B cell (primary cell): ENCODE data around the gene SYT14. TPM values are rescaled to one million over a fixed set of nuclear protein-coding genes. Genes with fewer than 3 reads are reported as not detected.

Experiments
- ATAC-seq: fragments of 200-7000 bp; cut with Tn5 transposase; one replicate; pipeline ENCODE4 v1.10.0; 2021; ENCODE audit warnings: low read depth, mild to moderate bottlenecking, moderate number of reproducible peaks, moderate library complexity
- CTCF ChIA-PET: fragments of 350-600 bp; sonication (Branson Sonifier 250); formaldehyde crosslinking; loops from one replicate; lab custom pipeline; 2021; ENCODE audit warnings: antibody characterized with exemption, inconsistent platforms; lab: Charles Lee
- POLR2A ChIA-PET: fragments of 350-600 bp; sonication (Branson Sonifier 250); formaldehyde crosslinking; loops from one replicate; lab custom pipeline; 2021; ENCODE audit warnings: antibody characterized with exemption; lab: Charles Lee
- DNase-seq: peaks from one replicate; pipeline ENCODE4 v3.0.0; 2013
- H2AFZ ChIP-seq: 2 replicates; pipeline ENCODE4 v1.6.1; 2012; ENCODE audit warnings: mild to moderate bottlenecking, low read depth, low read length; ENCODE audit not compliant: insufficient read depth, poor library complexity, severe bottlenecking
- H3K27ac ChIP-seq, 2 donors: 1 replicate in 1 of 2; 2 replicates in 1 of 2; pipeline ENCODE4 v1.5.1; 2012 to 2013; ENCODE audit warnings: low read length in 2 of 2, mild to moderate bottlenecking in 2 of 2, moderate library complexity in 1 of 2
- H3K27me3 ChIP-seq, 4 experiments: fragments of 200-600 bp in 1 of 4; sonication (generic) in 1 of 4; replicated peaks in 1 of 4; 1 replicate in 2 of 4; 2 replicates in 2 of 4; pipeline versions ENCODE4 v1.6.1 to v1.7.0; 2013 to 2016; ENCODE audit warnings: low read length in 3 of 4, mild to moderate bottlenecking in 2 of 4, mixed read lengths in 1 of 4, moderate library complexity in 1 of 4; ENCODE audit not compliant: insufficient read depth in 4 of 4, control insufficient read depth in 3 of 4; ENCODE audit errors: control extremely low read depth in 1 of 4
- H3K36me3 ChIP-seq, 2 experiments: replicated peaks in 1 of 2; 1 replicate in 1 of 2; 2 replicates in 1 of 2; pipeline versions ENCODE4 v1.6.1 to v1.7.1; 2013; ENCODE audit warnings: low read length in 1 of 2; ENCODE audit not compliant: insufficient read depth in 2 of 2, control insufficient read depth in 1 of 2; ENCODE audit errors: control extremely low read depth in 1 of 2, extremely low read depth in 1 of 2
- H3K4me1 ChIP-seq, 2 donors: fragments of 200-600 bp in 1 of 2; sonication (generic) in 1 of 2; 1 replicate in 1 of 2; 2 replicates in 1 of 2; pipeline versions ENCODE4 v1.5.1 to v1.6.1; 2013 to 2017; ENCODE audit warnings: low read length in 2 of 2; ENCODE audit not compliant: control insufficient read depth in 2 of 2, insufficient read depth in 2 of 2
- H3K4me2 ChIP-seq: replicated peaks from 2 replicates; pipeline ENCODE3; 2012; ENCODE audit warnings: mild to moderate bottlenecking, low read depth, low read length; ENCODE audit not compliant: poor library complexity, severe bottlenecking
- H3K4me3 ChIP-seq, 5 experiments: fragments of 200-600 bp in 1 of 5; sonication (generic) in 1 of 5; 1 replicate in 3 of 5; 2 replicates in 2 of 5; pipeline versions ENCODE4 v1.5.1 to v1.7.0; 2011 to 2016; ENCODE audit warnings: low read length in 4 of 5, mild to moderate bottlenecking in 4 of 5, low read depth in 2 of 5, control low read depth in 1 of 5, moderate library complexity in 1 of 5; ENCODE audit not compliant: insufficient read depth in 1 of 5; ENCODE audit errors: control extremely low read depth in 1 of 5, extremely low read depth in 1 of 5
- H3K79me2 ChIP-seq: fragments of 200-600 bp; sonication (generic); one replicate; pipeline ENCODE4 v1.6.0; 2016; ENCODE audit warnings: low read length; ENCODE audit not compliant: control insufficient read depth, insufficient read depth
- H3K9ac ChIP-seq: fragments of 200-600 bp; sonication (generic); 2 replicates; pipeline ENCODE4 v1.6.1; 2017; ENCODE audit warnings: mild to moderate bottlenecking, low read length, moderate library complexity
- H3K9me3 ChIP-seq, 3 donors: one replicate each; pipeline versions ENCODE4 v1.6.1 to v1.7.1; 2013; ENCODE audit warnings: low read length in 2 of 3; ENCODE audit not compliant: control insufficient read depth in 2 of 3, insufficient read depth in 1 of 3; ENCODE audit errors: control extremely low read depth in 1 of 3
- H4K20me1 ChIP-seq: 2 replicates; pipeline ENCODE4 v1.6.0; 2012; ENCODE audit warnings: mild to moderate bottlenecking, low read length; ENCODE audit not compliant: insufficient read depth, control insufficient read depth, poor library complexity, severe bottlenecking
- H3K27ac Mint-ChIP-seq: one replicate; pipeline ENCODE4 v1.8.0; 2021; ENCODE audit warnings: mixed read lengths
- H3K27me3 Mint-ChIP-seq: one replicate; pipeline ENCODE4 v1.8.0; 2021; ENCODE audit warnings: mixed read lengths
- H3K4me1 Mint-ChIP-seq: one replicate; pipeline ENCODE4 v1.8.0; 2021; ENCODE audit warnings: mixed read lengths
- H3K4me3 Mint-ChIP-seq: one replicate; pipeline ENCODE4 v1.8.0; 2021; ENCODE audit warnings: mixed read lengths
- H3K9me3 Mint-ChIP-seq: one replicate; pipeline ENCODE4 v1.8.0; 2022; ENCODE audit warnings: mixed read lengths; ENCODE audit not compliant: insufficient read depth
- CTCF ChIP-seq: fragments of 200-600 bp; IDR thresholded peaks from one replicate; pipeline ENCODE4 v1.8.0; 2022; ENCODE audit warnings: antibody characterized with exemption, mild to moderate bottlenecking
- EZH2 ChIP-seq: IDR thresholded peaks from 2 replicates; pipeline ENCODE4 v1.6.1; 2012; ENCODE audit warnings: borderline replicate concordance, low read depth, mild to moderate bottlenecking, moderate library complexity, low read length; ENCODE audit not compliant: insufficient read depth, poor library complexity, severe bottlenecking
- WGBS: methylation state at CpG from one replicate; pipeline ENCODE4 v1.1.5; 2013; ENCODE audit warnings: missing lambda C conversion rate; ENCODE audit not compliant: insufficient coverage; 5-methylcytosine and 5-hydroxymethylcytosine counted together
- intact Hi-C: fragments of 100-400 bp; cut with micrococcal nuclease; formaldehyde crosslinking; loops from one replicate; pipeline ENCODE4 v1.10.0; 2022
- polyA plus RNA-seq: library from polyadenylated mRNA; depleted of rRNA; stranded (reverse); fragments of >200 nt; gene quantifications from 2 replicates; pipeline ENCODE4 v1.2.3, GENCODE V29; 2012
- total RNA-seq, 2 donors: library from RNA; stranded (reverse); fragments of 120-200 nt in 1 of 2; gene quantifications; 1 replicate in 1 of 2; 2 replicates in 1 of 2; pipeline versions ENCODE4 v1.2.3 to v1.2.4, GENCODE V29; 2013 to 2022

SYT14 gene
- total and polyA plus RNA-seq, 2 donors (not counting 1 experiment from before 2014, with no cell fraction given) = not detected

- DNase-seq (no peak), ATAC-seq (no peak)
- H2AFZ ChIP-seq = no peak overlapping the region
- peaks cover 0 to 3% (median 0%) of the 10 kb centered on the region in 3 donors for H3K9me3 ChIP-seq
- Mint-ChIP-seq H3K27ac (no peak overlapping the region), H3K4me1 (no peaks in the 10 kb centered on the region), H3K4me3 (no peak overlapping the region), H3K27me3 (peaks cover 21% of the 10 kb centered on the region), H3K9me3 (no peaks in the 10 kb centered on the region)
- H3K4me3 ChIP-seq = no peak overlapping the region
- no peaks in the 10 kb centered on the region for H3K79me2 ChIP-seq
- intact Hi-C loops = no loop called here
- no peak for TF ChIP-seq EZH2
- no peak for TF ChIP-seq CTCF
- H3K36me3 ChIP-seq = no peaks in the 10 kb centered on the region
- H4K20me1 ChIP-seq = no peaks in the 10 kb centered on the region
- no peak overlapping the region for H3K9ac ChIP-seq
- H3K4me1 ChIP-seq = no peaks in the 10 kb centered on the region
- 94% methylated on average over 6 of the region's 6 CpGs for WGBS
- CTCF ChIA-PET = no interaction called here
- no peak overlapping the region for H3K4me2 ChIP-seq
- H3K27ac ChIP-seq = no peak overlapping the region
- no peaks in the 10 kb centered on the region for H3K27me3 ChIP-seq
- POLR2A ChIA-PET = no interaction called here
Observed at GRCh38 chr1:209893751-209894150, 44.3 kb upstream of the SYT14 start.

- Mint-ChIP-seq H3K9me3 (no peaks in the 10 kb centered on the region), H3K27me3 (peaks cover 21% of the 10 kb centered on the region), H3K4me1 (no peaks in the 10 kb centered on the region), H3K27ac (no peak overlapping the region), H3K4me3 (no peak overlapping the region)
- Histone ChIP-seq H2AFZ (no peak overlapping the region), H3K79me2 (no peaks in the 10 kb centered on the region), H3K4me2 (no peak overlapping the region), H3K4me1 (no peaks in the 10 kb centered on the region), H3K27ac (no peak overlapping the region), H3K36me3 (no peaks in the 10 kb centered on the region), H3K9ac (no peak overlapping the region), H4K20me1 (no peaks in the 10 kb centered on the region), H3K4me3 (no peak overlapping the region), H3K9me3 (no peaks in the 10 kb centered on the region), H3K27me3 (no peaks in the 10 kb centered on the region)
- ATAC-seq (no peak), DNase-seq (no peak)
- ChIA-PET POLR2A (no interaction called here), CTCF (no interaction called here)
- WGBS = 92% methylated on average over 2 of the region's 4 CpGs
- intact Hi-C loops = no loop called here
- TF ChIP-seq EZH2 = no peak
- no peak for TF ChIP-seq CTCF
Observed at GRCh38 chr1:209895709-209896108, 42.3 kb upstream of the SYT14 start.
